Activated CD4-positive, alpha-beta T cell treated with anti-CD3 and anti-CD28 coated beads for 1 hour (primary cell): ENCODE data around the gene MDH1.
"Not testable (repeated sequence)": the region's sequence is repeated elsewhere in the genome, so short reads cannot be mapped to it uniquely, and the experiment has no call there.

Experiments used
- DNase-seq: peaks from one replicate; pipeline ENCODE4 v3.0.0-alpha.2; 2020

Gene MDH1

GRCh38 chr2:63589148-63589958 lies 590 bp downstream of the MDH1 start:
- DNase-seq, result no peak

- DNase-seq, result no peak
These were observed 2.1 kb downstream of the MDH1 start for GRCh38 chr2:63590626-63591408.

- no peak for DNase-seq
These were observed 2.9 kb downstream of the MDH1 start for GRCh38 chr2:63591566-63592175.

GRCh38 chr2:63594660-63595059 lies 5.9 kb downstream of the MDH1 start:
- DNase-seq, result no peak

GRCh38 chr2:63596401-63596883 lies 7.7 kb downstream of the MDH1 start:
- no peak for DNase-seq

- DNase-seq, result no peak
These were observed 10.2 kb downstream of the MDH1 start for GRCh38 chr2:63598981-63599380.

GRCh38 chr2:63600881-63601460 lies 12.2 kb downstream of the MDH1 start:
- no peak for DNase-seq

- no peak for DNase-seq
These were observed 15.9 kb downstream of the MDH1 start for GRCh38 chr2:63604666-63605065.

GRCh38 chr2:63608865-63609264 lies 20.1 kb downstream of the MDH1 start:
- not testable (repeated sequence) for DNase-seq

GRCh38 chr2:63610525-63610924 lies 21.8 kb downstream of the MDH1 start:
- DNase-seq, result no peak

- no peak for DNase-seq
These were observed 24.7 kb downstream of the MDH1 start for GRCh38 chr2:63613391-63613901.

GRCh38 chr2:63614448-63614968 lies 25.7 kb downstream of the MDH1 start:
- no peak for DNase-seq

- DNase-seq, result no peak
These were observed 26.5 kb downstream of the MDH1 start for GRCh38 chr2:63614983-63615945.

- DNase-seq, result no peak
These were observed 28.6 kb downstream of the MDH1 start for GRCh38 chr2:63617366-63617765.

- DNase-seq, result no peak
These were observed 30.6 kb downstream of the MDH1 start for GRCh38 chr2:63619328-63619727.

- DNase-seq, result no peak
These were observed 34.0 kb downstream of the MDH1 start for GRCh38 chr2:63622751-63623150.

GRCh38 chr2:63623763-63624162 lies 35.0 kb downstream of the MDH1 start:
- not testable (repeated sequence) for DNase-seq

GRCh38 chr2:63627866-63628265 lies 39.1 kb downstream of the MDH1 start:
- DNase-seq, result no peak

GRCh38 chr2:63628403-63628942 lies 39.7 kb downstream of the MDH1 start:
- no peak for DNase-seq

- no peak for DNase-seq
These were observed 42.7 kb downstream of the MDH1 start for GRCh38 chr2:63631501-63631900.

- no peak for DNase-seq
These were observed 43.6 kb downstream of the MDH1 start for GRCh38 chr2:63632382-63632781.
